HG02852 (cell line): ENCODE results near the gene CCNL2.

ENCODE experiments used
- ATAC-seq: cut with Tn5 transposase; IDR thresholded peaks from one replicate; pipeline ENCODE4 v1.9.1; 2021; ENCODE audit warnings: mild to moderate bottlenecking, moderate library complexity; ENCODE audit not compliant: unreplicated experiment

The CCNL2 gene

GRCh38 chr1:1345384-1345783 is 53.8 kb downstream of the CCNL2 start:
- ATAC-seq: no peak

GRCh38 chr1:1344655-1345361 is 54.3 kb downstream of the CCNL2 start:
- no peak for ATAC-seq

- no peak for ATAC-seq
Measured at GRCh38 chr1:1343811-1344421, 55.2 kb downstream of the CCNL2 start.

GRCh38 chr1:1342584-1343115 is 56.5 kb downstream of the CCNL2 start:
- ATAC-seq: no peak

- ATAC-seq: no peak
Measured at GRCh38 chr1:1342061-1342562, 57.0 kb downstream of the CCNL2 start.

GRCh38 chr1:1341549-1342021 is 57.5 kb downstream of the CCNL2 start:
- no peak for ATAC-seq

- no peak for ATAC-seq
Measured at GRCh38 chr1:1340791-1341548, 58.2 kb downstream of the CCNL2 start.

- no peak for ATAC-seq
Measured at GRCh38 chr1:1340185-1340584, 59.0 kb downstream of the CCNL2 start.

- no peak for ATAC-seq
Measured at GRCh38 chr1:1338278-1338677, 60.9 kb downstream of the CCNL2 start.

GRCh38 chr1:1337793-1338147 is 61.4 kb downstream of the CCNL2 start:
- no peak for ATAC-seq

- ATAC-seq: no peak
Measured at GRCh38 chr1:1336931-1337792, 62.0 kb downstream of the CCNL2 start.

GRCh38 chr1:1336446-1336845 is 62.7 kb downstream of the CCNL2 start:
- no peak for ATAC-seq

GRCh38 chr1:1335792-1336248 is 63.3 kb downstream of the CCNL2 start:
- no peak for ATAC-seq
